A549 (cell line): ENCODE results near the gene MRPL20. TPM values are rescaled to one million over a fixed set of nuclear protein-coding genes. Genes with fewer than 3 reads are reported as not detected.
"Not testable (repeated sequence)": the region's sequence is repeated elsewhere in the genome, so short reads cannot be mapped to it uniquely, and the experiment has no call there.

ENCODE experiments used
- ATAC-seq, 2 experiments: fragments of 200-7000 bp in 1 of 2; fragments of >200 bp in 1 of 2; cut with Nextera tagmentation in 1 of 2; cut with Tn5 transposase in 1 of 2; 3 replicates each; pipeline versions ENCODE4 v1.8.0 to v1.9.1; 2018 to 2020; ENCODE audit warnings: mild to moderate bottlenecking in 1 of 2, moderate library complexity in 1 of 2
- CTCF ChIA-PET: fragments of 300-600 bp; sonication (Branson Sonifier 250); formaldehyde crosslinking; extraction: SDS; loops from one replicate; lab custom pipeline; 2021; ENCODE audit warnings: antibody characterized with exemption, inconsistent platforms; lab: Yijun Ruan, JAX
- POLR2A ChIA-PET: fragments of 350-600 bp; formaldehyde crosslinking; extraction: SDS; loops from one replicate; lab custom pipeline; 2021; ENCODE audit warnings: antibody characterized with exemption, inconsistent platforms; lab: Yijun Ruan, JAX
- DNase-seq, 2 experiments: peaks; one replicate each; pipeline versions ENCODE4 v3.0.0 to v3.0.0-alpha.2; 2011 to 2016; ENCODE audit warnings: low read depth in 1 of 2, low spot score in 1 of 2
- FAIRE-seq: peaks from 2 replicates; lab custom pipeline; 2011; peaks lifted over from hg19 to GRCh38; lab: Jason Lieb, UNC
- H3K27ac ChIP-seq, 2 experiments: fragments of >200 bp; sonication (Bioruptor Twin); formaldehyde crosslinking; 3 replicates each; pipeline ENCODE4 v1.5.1; 2016 to 2017
- H3K4me1 ChIP-seq: fragments of >200 bp; sonication (Bioruptor Twin); formaldehyde crosslinking; 3 replicates; pipeline ENCODE4 v1.6.1; 2016
- H3K4me2 ChIP-seq: fragments of >200 bp; sonication (Bioruptor Twin); formaldehyde crosslinking; 3 replicates; pipeline ENCODE4 v1.6.1; 2016
- H3K4me3 ChIP-seq: fragments of >200 bp; sonication (Bioruptor Twin); formaldehyde crosslinking; 3 replicates; pipeline ENCODE4 v1.5.1; 2016
- H3K9me3 ChIP-seq: fragments of >200 bp; sonication (Bioruptor Twin); formaldehyde crosslinking; 3 replicates; pipeline ENCODE4 v1.6.1; 2016
- CBX8 ChIP-seq: fragments of 200-600 bp; sonication (generic); IDR thresholded peaks from 2 replicates; pipeline ENCODE4 v1.6.1; 2016
- EHMT2 ChIP-seq: fragments of 200-600 bp; sonication (generic); IDR thresholded peaks from 2 replicates; pipeline ENCODE4 v1.6.1; 2016; ENCODE audit warnings: antibody characterized with exemption, low read depth, mild to moderate bottlenecking, moderate library complexity
- ESRRA ChIP-seq: fragments of 150-350 bp; IDR thresholded peaks from 2 replicates; pipeline ENCODE4 v1.6.1; 2014; ENCODE audit warnings: mild to moderate bottlenecking, low read length, borderline replicate concordance
- FOSB ChIP-seq: fragments of 250-450 bp; sonication (Bioruptor Pico); IDR thresholded peaks from 2 replicates; pipeline ENCODE4 v1.5.0; 2020; ENCODE audit warnings: mild to moderate bottlenecking, moderate library complexity
- FOSL2 ChIP-seq, 2 experiments: fragments of 450-650 bp in 1 of 2; fragments of >200 bp in 1 of 2; sonication (Bioruptor Twin) in 1 of 2; formaldehyde crosslinking; IDR thresholded peaks; 2 replicates each; pipeline versions ENCODE4 v1.5.0 to v1.6.1; 2016 to 2020; ENCODE audit warnings: mild to moderate bottlenecking in 1 of 2, moderate library complexity in 1 of 2
- GATA3 ChIP-seq: IDR thresholded peaks from 2 replicates; pipeline ENCODE4 v1.6.1; 2012; ENCODE audit warnings: borderline replicate concordance
- HEYL ChIP-seq: fragments of 250-450 bp; sonication (Bioruptor Pico); IDR thresholded peaks from 2 replicates; pipeline ENCODE4 v1.8.0; 2021; ENCODE audit warnings: mild to moderate bottlenecking, moderate library complexity
- JUNB ChIP-seq: fragments of >200 bp; sonication (Bioruptor Twin); formaldehyde crosslinking; IDR thresholded peaks from 2 replicates; pipeline ENCODE4 v1.6.1; 2016
- TFCP2L1 ChIP-seq: fragments of 250-450 bp; sonication (Bioruptor Pico); IDR thresholded peaks from 2 replicates; pipeline ENCODE4 v1.5.0; 2021; ENCODE audit warnings: mild to moderate bottlenecking
- ZC3H11A ChIP-seq: fragments of 450-650 bp; IDR thresholded peaks from 2 replicates; pipeline ENCODE4 v1.6.1; 2014; ENCODE audit warnings: antibody characterized with exemption, mild to moderate bottlenecking
- WGBS: methylation state at CpG from one replicate; pipeline ENCODE4 v1.1.6; 2017; ENCODE audit errors: missing lambda C conversion rate; 5-methylcytosine and 5-hydroxymethylcytosine counted together
- polyA plus RNA-seq, 4 experiments: library from polyadenylated mRNA; depleted of rRNA in 3 of 4; stranded (reverse); fragments of >200 nt; fragmentation: RNase III in 1 of 4; extraction: RNeasy Plus Mini Kit Qiagen cat#74134 plus additional on column Dnase treatment in 1 of 4; gene quantifications; 2 replicates in 3 of 4; 3 replicates in 1 of 4; pipeline ENCODE4 v1.2.3, GENCODE V29; 2011 to 2017
- TF ChIP-seq, protein P1 (sequence below): fragments of 200-600 bp; sonication (generic); IDR thresholded peaks from 2 replicates; pipeline ENCODE4 v1.6.1; 2016; ENCODE audit warnings: antibody characterized with exemption, mild to moderate bottlenecking, moderate library complexity
- TF ChIP-seq, protein P2 (sequence below): IDR thresholded peaks from 2 replicates; pipeline ENCODE4 v1.6.1; 2012
- TF ChIP-seq, protein P3 (sequence below): fragments of 150-350 bp; IDR thresholded peaks from 2 replicates; pipeline ENCODE4 v1.6.1; 2014; ENCODE audit warnings: low read depth, mild to moderate bottlenecking, low read length

Gene MRPL20
- polyA plus RNA-seq, 2 of the 4 experiments (the other 2 are of a cell fraction): 158 to 163 TPM

DNA sequence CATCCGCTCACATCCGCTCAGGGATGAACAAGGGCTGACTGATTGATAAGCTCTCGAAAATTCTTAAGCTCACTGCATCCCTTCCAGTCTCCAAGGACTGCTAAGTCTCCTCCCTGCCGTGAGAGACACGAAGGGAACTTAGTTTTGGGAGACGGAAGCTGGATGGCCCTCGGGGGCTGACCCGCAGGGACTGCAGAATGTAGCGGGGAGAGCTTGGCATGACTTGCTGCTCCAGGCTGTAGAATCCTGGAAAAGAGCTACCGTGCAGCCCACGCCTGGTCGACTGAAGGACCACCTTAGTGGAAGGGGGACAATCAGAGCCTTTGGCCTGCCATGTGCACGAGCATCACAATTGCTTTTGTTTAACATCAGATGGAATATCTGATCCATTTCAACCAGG is 8.7 kb upstream of the MRPL20 start (continued):
- TF ChIP-seq, protein P1, sequence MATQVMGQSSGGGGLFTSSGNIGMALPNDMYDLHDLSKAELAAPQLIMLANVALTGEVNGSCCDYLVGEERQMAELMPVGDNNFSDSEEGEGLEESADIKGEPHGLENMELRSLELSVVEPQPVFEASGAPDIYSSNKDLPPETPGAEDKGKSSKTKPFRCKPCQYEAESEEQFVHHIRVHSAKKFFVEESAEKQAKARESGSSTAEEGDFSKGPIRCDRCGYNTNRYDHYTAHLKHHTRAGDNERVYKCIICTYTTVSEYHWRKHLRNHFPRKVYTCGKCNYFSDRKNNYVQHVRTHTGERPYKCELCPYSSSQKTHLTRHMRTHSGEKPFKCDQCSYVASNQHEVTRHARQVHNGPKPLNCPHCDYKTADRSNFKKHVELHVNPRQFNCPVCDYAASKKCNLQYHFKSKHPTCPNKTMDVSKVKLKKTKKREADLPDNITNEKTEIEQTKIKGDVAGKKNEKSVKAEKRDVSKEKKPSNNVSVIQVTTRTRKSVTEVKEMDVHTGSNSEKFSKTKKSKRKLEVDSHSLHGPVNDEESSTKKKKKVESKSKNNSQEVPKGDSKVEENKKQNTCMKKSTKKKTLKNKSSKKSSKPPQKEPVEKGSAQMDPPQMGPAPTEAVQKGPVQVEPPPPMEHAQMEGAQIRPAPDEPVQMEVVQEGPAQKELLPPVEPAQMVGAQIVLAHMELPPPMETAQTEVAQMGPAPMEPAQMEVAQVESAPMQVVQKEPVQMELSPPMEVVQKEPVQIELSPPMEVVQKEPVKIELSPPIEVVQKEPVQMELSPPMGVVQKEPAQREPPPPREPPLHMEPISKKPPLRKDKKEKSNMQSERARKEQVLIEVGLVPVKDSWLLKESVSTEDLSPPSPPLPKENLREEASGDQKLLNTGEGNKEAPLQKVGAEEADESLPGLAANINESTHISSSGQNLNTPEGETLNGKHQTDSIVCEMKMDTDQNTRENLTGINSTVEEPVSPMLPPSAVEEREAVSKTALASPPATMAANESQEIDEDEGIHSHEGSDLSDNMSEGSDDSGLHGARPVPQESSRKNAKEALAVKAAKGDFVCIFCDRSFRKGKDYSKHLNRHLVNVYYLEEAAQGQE: no peak

DNA sequence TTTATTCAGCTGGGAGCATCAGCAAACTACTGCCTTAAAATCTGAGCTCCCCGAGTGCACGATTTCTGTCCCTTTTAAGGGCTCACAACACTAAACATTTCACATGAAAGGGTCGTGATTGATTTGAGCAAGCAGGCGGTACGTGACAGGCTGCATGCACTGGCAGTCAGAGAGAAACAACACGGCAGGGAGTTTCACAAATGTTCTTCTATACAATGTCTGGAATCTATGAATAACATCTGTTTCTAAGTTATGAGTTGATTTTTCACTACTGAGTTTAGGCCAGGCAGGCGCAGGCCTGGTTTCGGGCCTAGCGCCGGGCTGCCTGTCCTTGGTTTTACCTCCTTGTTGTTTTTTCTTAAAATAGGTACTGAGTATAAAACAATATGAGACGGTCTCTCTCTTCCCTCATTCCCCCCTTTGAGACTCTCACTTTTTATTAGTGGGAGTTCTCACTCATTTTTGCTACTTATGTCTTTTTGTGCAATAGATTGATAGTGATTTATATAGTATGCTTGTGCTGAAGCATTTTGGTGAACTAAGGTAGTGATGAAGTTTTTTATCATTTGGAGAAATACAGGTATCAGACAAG is 5.3 kb upstream of the MRPL20 start:
- H3K9me3 ChIP-seq, POLR2A ChIA-PET, H3K4me3 ChIP-seq, H3K27ac ChIP-seq, DNase-seq, H3K4me2 ChIP-seq, FAIRE-seq, ATAC-seq: not testable (repeated sequence)
- 89% methylated on average over 11 of the region's 11 CpGs for WGBS
- CTCF ChIA-PET: interaction anchor here (1.7 to 1.8 kb wide), 2 partner anchors 28 to 93 kb away, joined by 5 to 7 read pairs; no protein-coding TSS in a partner anchor
- H3K4me1 ChIP-seq: peaks cover 14% of the 10 kb centered on the region

DNA sequence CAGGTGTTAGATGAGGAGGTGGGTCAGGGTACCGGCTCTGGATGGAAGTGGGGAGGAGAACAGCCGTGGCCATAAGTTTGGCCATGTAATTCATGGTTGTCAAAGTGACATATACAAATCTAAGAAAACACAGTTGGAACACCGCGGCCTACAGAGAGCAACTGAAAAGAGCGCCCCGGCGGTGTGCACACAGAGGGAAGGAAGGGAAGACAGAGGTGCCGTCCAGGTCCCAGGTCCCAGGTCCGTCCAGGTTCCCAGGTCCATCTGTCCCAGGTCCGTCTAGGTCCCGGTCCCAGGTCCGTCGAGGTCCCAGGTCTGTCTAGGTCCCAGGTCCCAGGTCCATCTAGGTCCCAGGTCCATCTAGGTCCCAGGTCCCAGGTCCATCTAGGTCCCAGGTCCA is 4.5 kb upstream of the MRPL20 start:
- no peak overlapping the region for H3K4me3 ChIP-seq
- WGBS: 94% methylated on average over 11 of the region's 13 CpGs
- H3K4me1 ChIP-seq: peaks cover 14% of the 10 kb centered on the region
- ATAC-seq (no peak), FAIRE-seq (no peak)
- no peak overlapping the region for H3K4me2 ChIP-seq
- CTCF ChIA-PET: no interaction called here
- POLR2A ChIA-PET: no interaction called here
- no peak overlapping the region for H3K27ac ChIP-seq
- TF ChIP-seq, protein P2, sequence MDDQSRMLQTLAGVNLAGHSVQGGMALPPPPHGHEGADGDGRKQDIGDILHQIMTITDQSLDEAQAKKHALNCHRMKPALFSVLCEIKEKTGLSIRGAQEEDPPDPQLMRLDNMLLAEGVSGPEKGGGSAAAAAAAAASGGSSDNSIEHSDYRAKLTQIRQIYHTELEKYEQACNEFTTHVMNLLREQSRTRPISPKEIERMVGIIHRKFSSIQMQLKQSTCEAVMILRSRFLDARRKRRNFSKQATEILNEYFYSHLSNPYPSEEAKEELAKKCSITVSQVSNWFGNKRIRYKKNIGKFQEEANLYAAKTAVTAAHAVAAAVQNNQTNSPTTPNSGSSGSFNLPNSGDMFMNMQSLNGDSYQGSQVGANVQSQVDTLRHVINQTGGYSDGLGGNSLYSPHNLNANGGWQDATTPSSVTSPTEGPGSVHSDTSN: no peak
- TF ChIP-seq FOSL2 (IDR thresholded peaks at IDR 0.05) (no peak), FOSL2 (CRISPR knock-in tag; IDR thresholded peaks at IDR 0.05) (no peak), FOSB (CRISPR knock-in tag) (no peak), TFCP2L1 (CRISPR knock-in tag) (no peak), CBX8 (no peak), HEYL (no peak), GATA3 (no peak), ZC3H11A (no peak), JUNB (no peak), EHMT2 (no peak), ESRRA (no peak)
- TF ChIP-seq, protein P3, sequence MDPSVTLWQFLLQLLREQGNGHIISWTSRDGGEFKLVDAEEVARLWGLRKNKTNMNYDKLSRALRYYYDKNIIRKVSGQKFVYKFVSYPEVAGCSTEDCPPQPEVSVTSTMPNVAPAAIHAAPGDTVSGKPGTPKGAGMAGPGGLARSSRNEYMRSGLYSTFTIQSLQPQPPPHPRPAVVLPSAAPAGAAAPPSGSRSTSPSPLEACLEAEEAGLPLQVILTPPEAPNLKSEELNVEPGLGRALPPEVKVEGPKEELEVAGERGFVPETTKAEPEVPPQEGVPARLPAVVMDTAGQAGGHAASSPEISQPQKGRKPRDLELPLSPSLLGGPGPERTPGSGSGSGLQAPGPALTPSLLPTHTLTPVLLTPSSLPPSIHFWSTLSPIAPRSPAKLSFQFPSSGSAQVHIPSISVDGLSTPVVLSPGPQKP: no peak
- TF ChIP-seq, all 56 proteins: peak for 0
- no peak for DNase-seq
- no peaks in the 10 kb centered on the region for H3K9me3 ChIP-seq

DNA sequence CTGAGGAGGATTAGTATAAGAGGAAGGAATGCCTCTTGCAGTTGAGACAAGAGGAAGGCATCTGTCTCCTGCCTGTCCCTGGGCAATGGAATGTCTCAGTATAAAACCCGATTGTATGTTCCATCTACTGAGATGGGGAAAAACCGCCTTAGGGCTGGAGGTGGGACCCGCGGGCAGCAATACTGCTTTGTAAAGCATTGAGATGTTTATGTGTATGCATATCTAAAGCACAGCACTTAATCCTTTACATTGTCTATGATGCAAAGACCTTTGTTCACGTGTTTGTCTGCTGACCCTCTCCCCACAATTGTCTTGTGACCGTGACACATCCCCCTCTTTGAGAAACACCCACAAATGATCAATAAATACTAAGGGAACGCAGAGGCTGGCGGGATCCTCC is 3.1 kb upstream of the MRPL20 start:
- not testable (repeated sequence) for H3K4me3 ChIP-seq, ATAC-seq, H3K27ac ChIP-seq, DNase-seq, H3K9me3 ChIP-seq, H3K4me2 ChIP-seq, FAIRE-seq
- CTCF ChIA-PET: interaction anchor here (1.8 kb wide), 1 partner anchor 95 kb away, joined by 5 read pairs; no protein-coding TSS in a partner anchor
- H3K4me1 ChIP-seq: peaks cover 22% of the 10 kb centered on the region
- POLR2A ChIA-PET: interaction anchor here (1.1 kb wide), 1 partner anchor 11 kb away, joined by 3 read pairs; the partner anchor contains the start of gene CCNL2
- WGBS: 78% methylated on average over 8 of the region's 8 CpGs
